ENCODE results near the gene NUBPL.
"Not testable (repeated sequence)": the region's sequence is repeated elsewhere in the genome, so short reads cannot be mapped to it uniquely, and the experiment has no call there.

The NUBPL gene

GRCh38 chr14:31825459-31825858 lies 264.3 kb downstream of the NUBPL start:
- no peak for DNase-seq

- no peak for DNase-seq
These were observed 266.1 kb downstream of the NUBPL start for GRCh38 chr14:31827325-31827724.

GRCh38 chr14:31828946-31829868 lies 268.0 kb downstream of the NUBPL start:
- no peak for DNase-seq

GRCh38 chr14:31834616-31835015 lies 273.4 kb downstream of the NUBPL start:
- DNase-seq, result peak; percentile 4

GRCh38 chr14:31835049-31835448 lies 273.8 kb downstream of the NUBPL start:
- DNase-seq, result no peak

- no peak for DNase-seq
These were observed 275.8 kb downstream of the NUBPL start for GRCh38 chr14:31837031-31837430.

- DNase-seq, result no peak
These were observed 281.7 kb downstream of the NUBPL start for GRCh38 chr14:31842899-31843298.

GRCh38 chr14:31843361-31844091 lies 282.3 kb downstream of the NUBPL start:
- DNase-seq, result no peak

- DNase-seq, result no peak
These were observed 293.4 kb downstream of the NUBPL start for GRCh38 chr14:31854508-31855075.

- no peak for DNase-seq
These were observed 294.1 kb downstream of the NUBPL start for GRCh38 chr14:31855262-31855661.

- DNase-seq, result not testable (repeated sequence)
These were observed 294.8 kb downstream of the NUBPL start for GRCh38 chr14:31856003-31856402.

GRCh38 chr14:31858868-31859267 lies 297.7 kb downstream of the NUBPL start:
- DNase-seq, result no peak

GRCh38 chr14:31864937-31865855 lies 304.0 kb downstream of the NUBPL start:
- no peak for DNase-seq

GRCh38 chr14:31867570-31867969 lies 306.4 kb downstream of the NUBPL start:
- no peak for DNase-seq

GRCh38 chr14:31868096-31868495 lies 306.9 kb downstream of the NUBPL start:
- not testable (repeated sequence) for DNase-seq

GRCh38 chr14:31876741-31877140 lies 315.5 kb downstream of the NUBPL start:
- no peak for DNase-seq

- no peak for DNase-seq
These were observed 316.1 kb downstream of the NUBPL start for GRCh38 chr14:31877255-31877798.

GRCh38 chr14:31879661-31880348 lies 318.6 kb downstream of the NUBPL start:
- no peak for DNase-seq

GRCh38 chr14:31880935-31881334 lies 319.7 kb downstream of the NUBPL start:
- DNase-seq, result no peak

GRCh38 chr14:31881531-31882310 lies 320.5 kb downstream of the NUBPL start:
- DNase-seq, result no peak

GRCh38 chr14:31884238-31884637 lies 323.0 kb downstream of the NUBPL start:
- DNase-seq, result no peak
